NCI-H1417 (cell line): ENCODE measurements around the gene RBM39.
"Not testable (repeated sequence)": the region's sequence is repeated elsewhere in the genome, so short reads cannot be mapped to it uniquely, and the experiment has no call there.

Experiments used
- DNase-seq, 3 experiments: peaks; one replicate each; lab custom pipeline; 2025; lab: John Stamatoyannopoulos, UW

The RBM39 gene

GRCh38 chr20:35741892-35742740 is at the start of gene RBM39:
Gene RBM39 (minus strand): TSS chr20:35742260. CDS start chr20:35740874, 1,386 bp downstream.
- DNase-seq: peak; percentile 100

DNA sequence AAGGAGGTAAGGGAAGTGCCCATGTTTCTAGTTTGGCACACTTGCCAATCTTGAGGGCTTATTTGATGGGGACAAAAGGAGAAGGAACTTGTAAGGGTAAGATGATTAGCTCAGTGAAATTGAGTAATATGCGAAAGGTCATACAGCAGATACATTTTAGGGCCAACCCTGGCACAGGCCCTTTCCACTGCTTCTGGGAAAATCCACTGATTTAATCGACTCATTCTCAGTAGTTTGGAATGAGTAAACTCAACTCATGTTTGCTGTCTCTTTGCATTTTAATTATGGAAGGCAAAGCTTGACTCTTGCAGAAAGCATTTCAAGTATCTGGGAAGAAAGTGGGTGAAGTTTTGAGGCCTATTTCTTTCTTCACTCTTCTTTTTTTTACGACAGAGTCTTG is 49.8 kb upstream of the RBM39 start:
- no peak for DNase-seq

DNA sequence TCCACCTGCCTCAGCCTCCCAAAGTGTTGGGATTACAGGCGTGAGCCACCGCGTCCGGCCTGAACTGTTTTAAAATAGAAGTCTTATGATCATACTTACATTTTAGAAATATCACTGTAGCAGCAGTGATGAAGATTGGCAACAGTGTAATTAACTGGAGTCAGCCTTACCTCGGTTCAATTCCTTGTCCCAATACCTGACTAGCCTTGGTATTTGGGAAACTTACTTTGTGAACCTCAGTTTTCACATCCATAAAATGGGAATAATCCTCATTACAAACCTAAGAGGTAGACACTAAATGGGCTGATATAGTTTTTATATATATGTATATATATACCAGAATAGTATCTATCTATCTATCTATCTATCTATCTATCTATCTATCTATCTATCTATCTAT is 49.0 kb upstream of the RBM39 start:
- no peak for DNase-seq

DNA sequence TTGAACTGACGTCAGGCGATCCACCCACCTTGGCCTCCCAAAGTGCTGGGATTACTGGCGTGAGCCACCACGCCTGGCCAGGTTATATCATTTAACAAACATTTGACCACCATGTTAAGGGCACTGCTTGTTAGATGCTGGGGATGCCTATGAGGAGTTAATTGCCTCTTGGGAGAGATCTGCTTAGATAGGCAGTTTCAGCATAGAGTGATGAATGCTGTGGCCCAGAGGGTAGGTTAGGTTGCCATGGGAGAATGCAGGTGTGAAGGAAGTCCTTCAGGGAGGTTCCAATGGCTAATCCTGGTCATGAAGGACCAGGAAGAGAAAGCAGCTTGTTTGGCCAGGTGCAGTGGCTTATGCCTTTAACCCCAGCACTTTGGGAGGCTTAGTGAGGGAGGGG is 46.7 kb upstream of the RBM39 start:
- peak; percentile 15 to 73 (median 18) for DNase-seq

DNA sequence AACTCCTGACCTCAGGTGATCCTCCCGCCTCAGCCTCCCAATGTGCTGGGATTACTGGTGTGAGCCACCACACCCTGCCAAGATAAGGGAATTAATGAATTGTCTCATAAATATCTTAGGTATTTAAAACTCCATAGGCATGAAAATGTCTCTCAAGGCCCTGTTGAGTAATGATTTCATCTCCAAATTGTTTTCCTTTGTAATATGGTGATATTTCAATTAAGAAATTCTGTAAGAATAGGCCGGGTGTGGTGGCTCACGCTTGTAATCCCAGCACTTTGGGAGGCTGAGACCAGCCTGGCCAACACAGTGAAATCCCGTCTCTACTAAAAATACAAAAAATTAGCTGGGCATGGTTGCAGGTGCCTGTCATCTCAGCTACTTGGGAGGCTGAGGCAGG is 43.5 kb upstream of the RBM39 start:
- DNase-seq: not testable (repeated sequence)

- DNase-seq: not testable (repeated sequence)
These were observed 41.8 kb upstream of the RBM39 start for GRCh38 chr20:35783811-35784210.

GRCh38 chr20:35776513-35777101 is 34.5 kb upstream of the RBM39 start:
- peak in 1 of 3 experiments; percentile 22 for DNase-seq

GRCh38 chr20:35774391-35774790 is 32.3 kb upstream of the RBM39 start:
- no peak for DNase-seq

- DNase-seq: no peak
These were observed 31.2 kb upstream of the RBM39 start for GRCh38 chr20:35773154-35773751.

DNA sequence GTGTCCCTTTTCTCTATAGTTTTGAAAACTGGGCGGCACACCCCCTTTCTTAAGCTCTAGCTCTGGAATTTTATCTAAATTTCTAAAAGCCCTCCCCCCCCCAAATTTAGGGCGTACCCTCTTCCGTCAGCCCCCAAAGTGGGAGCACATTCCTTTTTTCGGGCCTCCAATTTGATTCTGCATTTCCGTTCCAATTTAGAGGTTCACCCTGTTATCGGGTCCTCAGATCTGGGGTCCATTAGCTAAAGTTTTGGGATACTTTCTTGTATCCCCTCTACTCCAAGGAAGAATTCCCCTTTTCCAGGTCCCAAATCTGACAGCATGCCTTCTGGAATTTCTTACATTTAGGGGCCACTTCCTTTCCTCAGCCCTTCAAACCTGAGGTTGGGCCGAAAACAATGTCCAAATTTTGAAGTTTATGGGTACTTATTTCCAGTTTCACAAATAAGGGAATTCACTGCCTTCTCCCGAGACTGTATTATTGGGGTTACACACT is 30.6 kb upstream of the RBM39 start:
- peak in 1 of 3 experiments; percentile 46 for DNase-seq

DNA sequence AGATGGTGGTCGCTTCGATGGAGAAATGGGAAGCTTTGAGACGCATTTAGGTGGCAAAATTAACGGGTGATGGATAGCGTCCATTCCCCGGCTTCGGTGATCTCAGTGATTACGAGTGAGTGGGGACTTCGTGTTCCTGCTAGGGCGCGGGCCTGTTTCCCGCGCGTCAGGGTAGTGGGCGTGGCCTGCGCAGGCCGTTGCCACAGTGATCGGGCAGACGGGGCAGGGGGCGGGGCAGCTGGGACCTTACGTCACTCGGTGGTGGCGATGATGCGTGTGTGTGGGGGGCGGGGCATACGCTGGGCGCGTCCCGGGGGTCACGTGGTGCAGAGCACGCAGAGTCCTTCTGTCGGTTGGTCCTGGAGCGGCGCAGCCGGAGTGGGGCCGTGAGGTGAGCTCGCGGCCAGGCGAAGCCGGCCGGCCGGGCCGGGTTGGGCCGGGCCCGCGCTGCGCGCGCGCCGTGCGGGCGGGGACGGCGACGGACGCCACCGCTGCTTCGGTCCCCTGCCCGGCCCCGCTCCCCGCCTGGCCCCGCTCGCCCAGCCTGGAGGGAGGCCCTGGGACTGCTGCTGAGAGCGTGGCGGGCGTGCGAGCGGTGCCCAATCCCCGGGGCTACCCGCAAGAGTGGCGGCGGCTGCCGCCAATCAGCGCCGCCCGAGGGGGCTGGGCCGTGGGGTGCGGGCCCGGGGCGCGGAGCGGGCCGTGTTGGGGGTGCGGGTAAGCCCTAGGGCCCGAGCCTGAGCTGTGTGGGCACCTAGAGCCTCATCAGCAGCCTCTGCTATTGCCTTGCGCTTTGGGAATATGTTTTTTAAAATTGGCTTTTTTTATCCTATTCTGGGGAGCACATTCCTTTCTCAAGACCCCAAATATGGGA is 29.9 kb upstream of the RBM39 start, which contains the start of gene PHF20:
Gene PHF20 (plus strand): TSS at position 327 of the 874 bp plus-strand sequence. CDS start 29,508 bp downstream, outside the sequence.
- DNase-seq: peak; percentile 94 to 97 (median 95)

DNA sequence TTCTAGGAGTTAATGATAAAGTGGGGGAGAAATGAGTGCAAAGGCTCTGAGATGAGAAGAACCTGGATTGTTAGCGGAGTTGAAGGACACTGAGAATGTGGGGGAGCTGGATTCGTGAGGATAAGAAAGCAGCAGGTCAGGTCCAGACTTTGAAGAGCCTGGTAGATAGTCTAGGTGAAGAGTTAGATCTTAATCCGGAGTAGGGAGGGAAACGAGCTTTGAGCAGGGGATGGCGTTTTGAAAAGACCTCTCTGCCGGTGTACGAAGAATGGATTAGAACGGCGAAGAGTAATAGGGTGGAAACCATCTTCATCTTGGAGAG is 29.3 kb upstream of the RBM39 start:
- no peak for DNase-seq

GRCh38 chr20:35768731-35769664 is 26.9 kb upstream of the RBM39 start:
- DNase-seq: peak in 2 of 3 experiments; percentile 4 to 60

- DNase-seq: no peak
These were observed 25.8 kb upstream of the RBM39 start for GRCh38 chr20:35767683-35768481.

DNA sequence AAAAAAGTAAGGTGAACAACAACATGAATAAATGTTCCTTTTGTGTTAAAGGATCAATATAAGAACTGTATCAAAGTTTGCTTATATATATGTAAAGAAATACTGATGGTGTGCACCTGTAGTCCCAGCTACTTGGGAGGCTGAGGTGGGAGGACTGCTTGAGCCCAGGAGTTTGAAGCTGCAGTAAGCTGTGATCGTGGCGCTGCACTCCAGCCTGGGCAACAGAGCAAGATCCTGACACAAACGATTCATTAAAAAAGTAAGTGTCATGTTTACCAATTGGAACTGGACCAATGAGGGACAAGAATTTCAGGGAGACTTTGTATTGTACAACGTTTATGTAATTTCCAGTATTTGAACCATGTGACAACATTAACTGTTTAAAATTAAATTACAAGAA is 24.8 kb upstream of the RBM39 start:
- no peak for DNase-seq

DNA sequence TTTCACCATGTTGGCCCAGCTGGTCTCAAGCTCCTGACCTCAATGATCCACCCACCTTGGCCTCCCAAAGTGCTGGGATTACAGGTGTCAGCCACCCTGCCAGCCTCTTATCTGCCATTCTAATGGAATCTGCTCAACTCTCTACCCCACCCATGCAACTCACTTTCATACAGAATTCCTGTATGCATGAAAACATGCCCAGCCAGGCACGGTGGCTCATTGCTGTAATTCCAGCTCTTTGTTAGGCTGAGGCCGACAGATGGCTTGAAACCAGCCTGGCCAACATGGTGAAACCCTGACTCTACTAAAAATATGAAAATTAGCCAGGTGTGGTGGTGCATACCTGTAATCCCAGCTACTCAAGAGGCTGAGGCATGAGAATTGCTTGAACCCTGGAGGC is 22.9 kb upstream of the RBM39 start:
- DNase-seq: not testable (repeated sequence)

GRCh38 chr20:35762461-35762860 is 20.4 kb upstream of the RBM39 start:
- DNase-seq: no peak

GRCh38 chr20:35761548-35761947 is 19.5 kb upstream of the RBM39 start:
- DNase-seq: not testable (repeated sequence)

DNA sequence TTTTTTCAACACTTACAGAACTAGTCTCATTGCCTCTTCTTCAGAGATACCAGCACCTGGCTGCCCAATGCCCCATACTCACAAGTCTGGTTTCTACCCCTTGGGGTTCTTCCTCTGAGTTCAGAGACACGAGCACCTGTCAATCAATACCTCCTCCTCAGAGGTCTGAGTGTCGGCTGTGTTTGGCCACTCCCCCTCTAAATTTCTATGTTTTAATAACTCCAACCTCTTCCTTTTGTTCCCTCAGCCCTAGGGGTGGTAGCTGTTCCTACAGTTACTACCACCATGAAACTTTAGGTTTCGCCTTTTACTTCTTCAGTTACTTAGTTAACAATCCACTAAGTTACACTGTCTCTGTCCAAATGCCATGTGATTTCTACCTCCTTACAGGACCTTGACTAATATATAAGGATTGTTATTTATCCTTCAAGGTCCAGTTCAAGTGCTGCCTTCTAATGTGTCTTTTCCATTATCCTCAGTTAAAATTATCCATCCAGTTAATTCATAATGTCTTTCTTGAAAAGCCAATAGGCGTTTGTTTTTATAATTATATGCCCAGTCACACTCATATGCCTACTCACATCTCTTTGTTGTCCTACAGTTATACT is 15.1 kb upstream of the RBM39 start:
- DNase-seq: peak in 1 of 3 experiments; percentile 40
